HG02852 (cell line): Measurements from ENCODE around the gene LRRC36.

Source experiments
- ATAC-seq: cut with Tn5 transposase; IDR thresholded peaks from one replicate; pipeline ENCODE4 v1.9.1; 2021; ENCODE audit warnings: mild to moderate bottlenecking, moderate library complexity; ENCODE audit not compliant: unreplicated experiment

The LRRC36 gene

DNA sequence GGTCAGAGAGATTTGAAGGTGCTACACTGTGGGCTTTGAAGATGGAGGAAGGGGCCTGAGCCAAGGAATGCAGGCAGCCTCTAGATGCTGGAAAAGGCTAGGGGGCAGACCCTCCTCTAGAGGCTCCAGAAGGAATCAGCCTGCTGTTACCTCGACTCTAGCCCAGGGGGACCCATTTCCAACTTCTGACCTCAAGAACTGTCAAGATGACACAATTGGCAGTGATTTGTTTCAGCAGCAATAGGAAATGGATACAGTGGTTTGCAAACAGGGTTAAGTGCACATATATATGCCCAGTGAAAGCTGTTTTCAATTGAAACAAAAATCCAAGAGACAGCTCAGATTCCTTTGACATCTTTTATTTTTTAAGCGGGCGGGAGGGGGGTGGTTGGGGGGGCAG, 93.3 kb downstream of the LRRC36 start:
- no peak for ATAC-seq

DNA sequence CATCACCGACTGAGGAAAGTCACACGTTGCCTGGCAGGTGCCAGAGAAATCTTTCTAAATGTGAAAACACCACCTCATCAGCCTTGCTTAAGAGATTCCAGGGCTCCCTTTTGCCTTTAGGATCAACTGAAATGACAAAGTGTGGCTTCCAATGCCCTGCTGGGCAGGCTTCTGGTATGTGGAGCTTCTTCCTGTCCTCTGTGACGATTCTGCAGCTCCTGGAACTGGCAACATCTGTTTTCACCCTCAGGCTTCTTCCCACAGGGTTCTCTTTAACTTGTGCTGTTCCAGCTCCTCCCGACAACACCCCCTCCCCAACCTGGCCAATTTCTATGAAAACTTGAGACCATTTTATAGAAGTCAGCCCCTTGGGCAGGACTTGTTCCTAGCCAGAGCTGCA, 94.4 kb downstream of the LRRC36 start:
- ATAC-seq = no peak

DNA sequence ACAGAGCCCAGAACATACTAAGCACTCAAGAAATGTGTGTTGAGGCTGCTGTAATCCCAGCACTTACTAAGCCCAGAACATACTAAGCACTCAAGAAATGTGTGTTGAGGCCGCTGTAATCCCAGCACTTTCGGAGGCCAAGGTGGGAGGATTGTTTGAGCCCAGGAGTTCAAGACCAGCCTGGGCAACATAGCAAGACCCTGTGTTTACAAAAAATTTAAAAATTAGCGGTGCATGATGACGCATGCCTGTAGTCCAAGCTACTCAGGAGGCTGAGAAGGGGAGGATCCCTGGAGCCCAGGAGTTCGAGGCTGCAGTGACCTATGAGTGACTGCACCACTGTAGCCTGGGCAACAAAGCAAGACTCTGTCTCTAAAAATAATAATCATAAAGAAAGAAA, 96.4 kb downstream of the LRRC36 start:
- ATAC-seq = no peak

DNA sequence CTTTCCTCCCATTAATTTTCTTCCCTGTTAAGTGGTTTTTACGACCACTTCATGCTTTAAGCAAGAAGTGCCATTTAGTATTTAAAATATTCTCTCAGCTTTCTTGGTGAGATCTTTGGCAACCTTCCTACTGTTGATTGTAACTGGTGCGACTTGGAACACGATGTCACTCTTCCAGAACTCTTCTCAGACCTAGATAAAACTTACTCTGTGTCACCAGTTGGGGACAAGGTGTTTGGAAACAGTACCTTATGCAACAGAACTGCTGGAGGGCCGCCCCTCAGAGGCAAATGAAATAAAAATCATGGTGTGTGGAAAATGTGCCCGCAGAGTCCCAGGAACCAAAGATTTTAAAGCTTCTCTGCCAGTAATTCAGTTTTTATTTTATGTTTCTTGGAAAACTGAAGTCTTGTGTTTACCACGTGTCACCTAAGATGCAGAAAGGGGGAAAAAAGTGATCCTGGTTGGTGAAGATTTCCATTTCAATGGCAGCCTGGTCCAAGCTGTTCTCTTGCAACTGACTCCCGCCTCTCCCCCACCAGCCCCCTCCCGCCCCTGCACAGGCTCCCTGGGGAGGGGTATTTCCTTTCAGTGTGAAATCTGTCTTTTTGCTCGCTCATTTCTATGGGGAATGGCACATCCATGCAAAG, 97.1 kb downstream of the LRRC36 start:
- no peak for ATAC-seq

DNA sequence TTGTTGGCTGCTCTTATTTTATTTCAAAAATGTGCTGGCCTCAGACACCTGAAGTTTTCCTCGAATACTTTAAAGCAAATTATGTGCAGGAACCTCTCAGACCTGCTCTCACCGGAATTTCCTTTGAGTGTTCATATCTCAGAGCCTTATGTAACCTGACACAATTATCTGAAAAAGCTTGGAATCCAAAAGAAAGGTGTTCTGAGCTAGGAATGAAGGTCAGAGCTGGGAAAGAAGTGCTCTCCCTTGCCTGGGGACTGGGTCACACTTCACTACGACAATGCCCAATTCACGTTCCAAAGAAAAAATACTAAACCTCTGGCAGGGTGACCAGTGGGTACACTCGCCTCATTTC, 97.6 kb downstream of the LRRC36 start:
- no peak for ATAC-seq

DNA sequence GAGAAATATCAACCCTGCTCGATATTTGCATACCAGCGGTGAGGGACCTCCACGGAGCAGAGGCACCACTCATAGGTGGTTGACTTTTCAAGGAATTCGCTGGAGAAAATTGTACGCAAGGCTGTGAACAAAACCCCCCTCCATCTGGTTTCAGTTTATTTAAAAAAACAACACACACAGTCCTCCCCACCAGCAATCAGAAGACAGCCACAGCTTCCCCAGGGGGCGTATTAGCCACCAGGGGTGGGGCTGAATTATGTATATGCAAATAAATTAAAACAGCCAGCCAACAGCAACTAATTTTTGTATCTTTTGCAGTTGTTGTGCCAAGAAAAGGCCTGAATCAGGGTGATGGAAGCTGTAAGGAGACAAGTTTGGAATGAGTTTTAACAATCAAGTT, 98.4 kb downstream of the LRRC36 start:
- ATAC-seq = no peak

DNA sequence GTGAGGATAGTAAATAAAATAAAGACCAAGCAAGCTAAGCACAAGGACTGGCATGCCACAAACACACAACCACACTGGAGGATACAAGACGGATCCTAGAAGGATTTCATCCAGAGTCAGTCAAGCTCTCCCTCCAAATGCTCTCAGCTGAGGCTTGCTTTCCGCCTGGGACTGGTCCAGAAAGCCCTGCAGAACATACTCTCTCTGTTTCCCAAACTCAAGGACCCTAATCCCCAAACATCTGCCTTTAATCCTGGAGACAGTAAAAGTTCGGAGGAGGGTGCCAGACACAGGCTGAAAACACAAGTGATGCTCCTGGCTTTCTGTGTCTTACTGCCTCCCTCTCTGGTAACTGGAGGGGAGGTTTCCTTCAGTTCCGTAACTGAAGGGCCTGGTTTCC, 99.0 kb downstream of the LRRC36 start:
- ATAC-seq = no peak

DNA sequence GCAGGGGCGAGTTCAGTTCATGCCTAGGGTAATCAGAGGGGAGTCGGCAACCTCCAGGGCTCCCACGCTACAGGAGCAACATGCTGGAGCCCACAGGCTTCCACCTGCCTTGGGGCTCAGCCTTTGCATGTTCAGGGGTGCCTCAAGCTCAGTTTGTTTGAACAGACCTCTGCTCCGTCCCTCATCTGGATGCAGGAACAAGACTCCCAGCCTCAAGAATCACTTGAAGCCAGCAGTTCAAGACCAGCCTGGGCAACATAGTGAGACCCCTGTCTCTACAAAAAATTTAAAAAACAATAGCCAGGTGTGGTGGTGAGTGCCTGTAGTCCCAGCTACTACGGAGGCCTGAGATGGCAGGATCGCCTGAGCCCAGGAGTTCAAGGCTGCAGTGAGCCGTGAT, 99.4 kb downstream of the LRRC36 start:
- ATAC-seq = no peak

DNA sequence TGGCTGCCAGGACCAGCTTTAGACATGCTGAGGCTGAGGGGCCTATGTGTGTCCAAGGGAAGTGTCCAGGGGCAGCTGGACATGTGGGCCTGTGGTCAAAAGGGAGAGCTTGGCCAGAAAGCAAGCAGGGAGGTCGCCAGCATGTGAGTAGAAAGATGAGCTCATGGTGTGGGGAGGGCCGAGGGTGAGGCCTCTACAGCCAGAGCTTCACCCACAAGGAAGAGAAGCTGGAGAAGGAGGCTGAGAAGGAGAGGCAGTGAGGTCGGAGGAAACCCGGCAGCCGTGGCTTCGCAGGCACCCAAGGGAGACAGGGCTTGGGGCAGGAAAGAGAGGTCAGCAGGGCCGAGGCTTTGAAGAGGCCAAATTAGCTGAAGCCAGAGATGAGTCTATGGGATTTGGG, 100.3 kb downstream of the LRRC36 start:
- no peak for ATAC-seq

DNA sequence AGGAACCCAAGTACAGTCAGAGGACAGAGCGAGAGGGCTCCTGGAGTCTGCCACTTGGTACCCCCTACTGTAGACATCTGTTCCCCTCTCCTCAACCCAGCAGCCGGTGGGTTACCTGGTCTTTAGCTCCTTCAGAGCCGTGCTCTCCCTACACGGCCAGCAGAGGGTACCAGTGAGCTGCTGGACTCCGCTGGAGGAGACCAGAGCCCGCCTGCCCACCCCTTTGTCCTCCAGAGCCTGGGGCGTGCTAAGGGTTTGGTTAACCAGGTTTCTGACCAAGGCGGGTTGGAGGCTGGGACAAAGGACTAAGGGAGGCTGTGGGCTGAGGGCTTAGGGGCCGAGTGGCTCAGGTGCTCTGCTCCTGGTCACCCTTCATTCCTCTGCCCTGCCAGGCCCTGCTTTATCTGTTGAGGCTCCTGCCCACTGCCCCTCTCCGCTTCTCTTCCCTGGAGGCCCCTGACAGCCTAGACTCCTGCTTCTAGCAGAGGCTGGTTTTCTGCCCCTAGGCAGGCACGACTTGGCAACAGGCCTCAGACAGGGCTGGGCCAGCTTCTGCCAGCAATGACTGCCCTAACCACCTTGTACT, 101.6 kb downstream of the LRRC36 start:
- ATAC-seq = no peak

DNA sequence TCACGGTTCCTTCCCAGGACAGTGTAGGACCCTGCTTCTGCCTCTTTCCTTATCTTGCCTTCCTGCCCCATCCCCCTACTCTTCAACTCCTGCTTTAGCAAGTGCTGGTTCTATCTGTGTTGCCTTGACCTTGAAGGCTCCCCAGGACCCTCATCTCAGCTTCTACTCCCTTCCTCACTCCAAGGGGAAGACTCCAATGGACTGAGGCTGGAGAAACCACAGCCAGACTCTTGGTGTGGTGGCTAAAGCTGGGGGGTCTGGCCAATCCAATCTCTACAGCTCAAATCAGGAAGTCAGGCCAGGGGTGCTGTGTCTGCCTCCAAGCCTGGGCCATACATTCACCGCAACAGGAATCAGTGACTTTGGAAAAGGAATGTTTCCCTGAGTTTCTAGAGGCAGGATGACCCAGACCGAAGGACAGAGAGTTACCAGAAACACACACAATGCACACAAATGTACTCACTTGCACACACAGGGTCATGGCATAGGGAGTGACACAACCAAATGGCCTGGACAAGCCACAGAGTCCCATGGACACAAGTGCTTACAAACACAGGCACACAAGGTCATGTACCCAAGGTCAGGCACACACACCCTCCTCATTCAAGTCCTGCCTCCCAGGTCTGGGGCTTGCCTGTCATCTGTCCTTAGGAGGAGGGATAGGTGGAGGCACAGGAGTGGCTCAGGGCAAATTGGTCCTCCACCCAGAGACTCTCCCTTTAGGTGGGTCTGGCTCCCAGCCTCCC, 102.6 kb downstream of the LRRC36 start:
- no peak for ATAC-seq

DNA sequence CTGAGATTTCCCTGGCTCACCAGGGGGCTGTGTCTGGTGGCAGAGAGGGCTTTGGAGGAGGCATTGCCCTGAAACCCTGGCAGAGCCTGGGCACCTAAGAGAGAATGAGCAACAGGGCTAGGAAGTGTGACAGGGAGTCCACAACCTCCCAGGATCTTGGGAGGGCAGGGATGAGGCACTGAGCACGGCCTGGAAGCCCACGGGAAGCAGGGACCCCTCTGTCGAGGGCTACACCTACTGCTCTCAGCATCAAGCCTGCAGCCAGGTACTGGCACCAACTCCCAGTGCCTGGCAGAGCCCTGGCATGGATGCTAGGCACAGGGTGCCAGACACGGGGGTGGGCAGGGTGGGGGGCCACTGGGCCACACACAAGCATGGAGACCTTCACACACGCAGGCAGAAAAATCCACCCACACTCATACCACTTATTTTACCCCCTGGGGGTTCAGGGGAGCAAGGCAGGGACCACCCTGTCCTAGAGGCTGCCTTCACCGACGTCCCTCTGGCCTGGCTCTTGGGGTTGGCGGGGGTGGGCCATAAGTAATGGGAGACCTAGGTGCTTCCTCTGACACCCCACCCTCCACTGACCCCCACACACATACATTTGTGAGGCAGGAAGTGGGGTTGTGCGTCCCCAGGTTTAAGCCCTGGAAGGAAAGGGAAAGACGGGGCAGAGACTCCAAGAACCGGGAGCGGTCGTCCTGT, 103.3 kb downstream of the LRRC36 start:
- ATAC-seq = no peak

DNA sequence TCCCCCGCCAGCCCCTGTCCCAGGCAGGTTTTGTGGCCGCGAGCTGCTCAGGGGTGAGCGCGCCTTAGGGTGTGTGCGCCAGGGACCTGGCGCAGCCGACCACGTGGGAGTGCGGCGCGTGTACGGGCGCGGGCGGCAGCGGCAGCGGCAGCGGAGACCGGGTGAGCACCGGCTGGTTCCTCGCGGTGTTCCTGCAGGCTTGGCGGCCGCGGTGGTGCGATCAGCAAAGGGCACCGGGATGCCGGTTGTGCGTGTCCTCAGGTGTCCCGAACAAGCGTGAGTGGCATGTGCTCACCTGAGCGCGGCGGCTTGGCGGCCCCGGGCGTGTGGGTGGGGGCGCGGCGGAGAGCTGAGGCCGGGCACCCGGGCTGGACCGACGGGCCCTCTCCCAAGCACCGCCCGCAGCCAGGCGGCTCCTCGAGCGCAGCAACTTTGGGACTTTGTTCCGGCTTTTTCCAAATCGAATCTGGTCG, 103.9 kb downstream of the LRRC36 start:
- no peak for ATAC-seq

DNA sequence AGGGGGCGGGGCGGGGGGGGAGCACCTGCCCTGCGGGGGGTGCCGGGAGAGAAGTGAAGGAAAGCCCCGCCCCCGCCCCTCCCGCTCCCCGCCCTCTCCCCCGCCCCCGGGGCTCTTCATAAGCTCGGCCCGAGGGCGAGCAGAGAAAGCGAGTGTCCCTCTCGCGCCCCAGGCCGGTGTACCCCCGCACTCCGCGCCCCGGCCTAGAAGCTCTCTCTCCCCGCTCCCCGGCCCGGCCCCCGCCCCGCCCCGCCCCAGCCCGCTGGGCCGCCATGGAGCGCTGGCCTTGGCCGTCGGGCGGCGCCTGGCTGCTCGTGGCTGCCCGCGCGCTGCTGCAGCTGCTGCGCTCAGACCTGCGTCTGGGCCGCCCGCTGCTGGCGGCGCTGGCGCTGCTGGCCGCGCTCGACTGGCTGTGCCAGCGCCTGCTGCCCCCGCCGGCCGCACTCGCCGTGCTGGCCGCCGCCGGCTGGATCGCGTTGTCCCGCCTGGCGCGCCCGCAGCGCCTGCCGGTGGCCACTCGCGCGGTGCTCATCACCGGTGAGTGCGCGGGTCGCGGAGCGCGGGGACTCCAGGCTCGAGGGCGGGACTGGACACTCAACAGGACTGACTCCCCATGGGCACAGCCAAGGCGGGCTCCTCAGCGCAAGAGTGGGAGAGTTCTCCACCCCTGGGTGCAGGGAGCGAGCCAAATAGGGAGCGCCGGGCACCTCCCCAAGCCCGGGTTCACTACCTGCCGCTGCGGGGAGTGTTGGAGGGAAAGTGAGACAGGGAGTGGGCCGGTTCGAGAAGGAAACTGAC, 104.6 kb downstream of the LRRC36 start, which contains the start of gene HSD11B2:
Gene HSD11B2 (plus strand): TSS at position 145 of the 798 bp plus-strand sequence. CDS start 128 bp downstream, at position 273.
- ATAC-seq = no peak

DNA sequence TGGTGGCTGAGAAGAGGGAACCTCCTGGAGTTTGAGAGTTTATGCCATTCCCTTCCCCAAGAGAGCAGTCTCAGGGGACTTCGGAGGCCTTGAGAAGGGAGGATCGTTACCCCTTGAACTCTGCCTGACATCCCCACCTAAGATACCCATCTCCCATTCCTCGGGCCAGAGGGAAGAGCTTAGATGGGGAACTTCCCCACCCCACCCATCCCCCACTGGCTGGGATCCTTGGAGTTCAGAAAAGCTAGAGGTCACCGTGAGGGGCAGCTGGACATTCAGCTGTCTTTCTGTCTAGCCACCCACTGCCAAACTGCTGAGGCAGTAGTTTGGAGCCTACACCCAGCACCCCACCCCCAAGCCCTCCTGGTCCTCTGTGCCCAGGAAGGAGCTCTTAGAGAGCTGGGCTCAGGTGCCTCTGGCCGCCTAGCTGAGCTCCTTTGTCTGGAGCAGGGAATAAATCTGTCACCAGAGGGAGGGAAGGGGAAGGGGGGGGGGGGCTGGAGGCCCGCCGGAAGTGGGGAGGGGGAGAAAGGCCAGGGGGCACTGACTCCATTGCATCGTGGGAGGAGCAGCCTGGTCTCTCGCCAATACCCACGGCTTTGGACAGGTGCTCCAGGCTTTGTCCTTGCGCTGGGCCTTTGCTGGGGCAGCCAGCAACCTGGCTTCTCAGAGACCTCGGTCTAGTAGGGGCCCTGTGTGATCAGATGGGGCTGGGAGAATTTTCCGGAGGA, 105.3 kb downstream of the LRRC36 start:
- ATAC-seq = no peak

DNA sequence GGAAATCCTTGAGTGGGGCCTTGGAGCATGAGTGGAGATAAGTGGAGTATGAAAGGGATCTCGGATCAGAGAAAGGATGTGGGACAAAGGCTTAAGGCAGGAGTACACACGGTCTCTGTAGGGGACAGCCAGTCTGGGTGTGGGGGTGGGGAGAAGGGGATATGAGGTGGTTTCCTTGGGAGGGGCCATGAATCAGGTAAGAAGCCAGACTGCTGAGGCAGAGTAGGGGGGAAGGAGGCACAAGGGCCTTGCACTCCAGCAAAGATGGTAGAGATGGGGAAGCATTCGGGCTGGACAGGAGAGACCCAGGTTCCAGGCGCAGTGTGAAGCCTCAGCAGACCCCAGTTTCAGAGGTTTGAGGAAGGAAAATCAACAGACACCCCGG, 105.9 kb downstream of the LRRC36 start:
- no peak for ATAC-seq

DNA sequence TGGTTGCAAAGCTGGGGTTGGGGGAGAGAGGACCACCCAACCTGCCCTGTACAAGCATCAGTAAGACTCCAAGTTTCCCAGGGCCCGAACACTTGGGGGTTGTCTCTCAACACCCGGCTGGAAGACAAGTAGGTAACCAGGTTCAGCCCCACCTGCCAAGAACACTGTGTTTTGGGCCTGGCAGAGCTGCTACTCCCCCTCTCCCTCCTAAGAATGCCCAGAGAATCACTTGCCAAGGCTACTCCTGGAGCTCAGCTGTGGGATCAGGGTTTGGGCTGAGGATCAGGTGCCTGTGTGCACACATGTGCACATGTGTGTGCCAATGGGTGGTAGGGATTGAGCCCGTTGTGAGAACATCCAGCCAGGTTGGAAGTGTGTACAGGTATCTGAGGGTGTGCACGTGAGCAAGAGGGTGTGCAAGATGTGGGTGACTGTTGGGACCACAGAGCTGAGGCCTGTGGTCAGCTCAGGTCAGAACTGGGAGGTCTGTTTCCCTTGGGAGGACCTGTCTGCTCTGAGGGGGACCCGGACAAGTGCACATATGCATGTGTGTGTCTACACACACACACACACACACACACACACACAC, 106.6 kb downstream of the LRRC36 start:
- ATAC-seq = no peak
